Right lobe of liver (tissue), 6 donors: ENCODE results near the gene MRPS11. TPM values are rescaled to one million over a fixed set of nuclear protein-coding genes. Genes with fewer than 3 reads are reported as not detected.
"Not testable (repeated sequence)": the region's sequence is repeated elsewhere in the genome, so short reads cannot be mapped to it uniquely, and the experiment has no call there.

Source experiments
- ATAC-seq, 4 donors: fragments of 200-7000 bp; cut with Tn5 transposase; one replicate each; pipeline ENCODE4 v1.9.1; 2020; ENCODE audit warnings: mild to moderate bottlenecking in 4 of 4, moderate library complexity in 4 of 4
- DNase-seq, 3 donors: peaks; one replicate each; pipeline ENCODE4 v3.0.0-alpha.2; 2020
- H3K27ac ChIP-seq, 3 donors: fragments of 200-600 bp; one replicate each; pipeline ENCODE4 v1.8.0; 2022
- H3K27me3 ChIP-seq, 2 donors: fragments of 200-600 bp; one replicate each; pipeline ENCODE4 v1.8.0; 2022
- H3K36me3 ChIP-seq, 4 donors: fragments of 200-600 bp; sonication (generic) in 1 of 4; one replicate each; pipeline versions ENCODE4 v1.5.1 to v1.8.0; 2017 to 2022; ENCODE audit warnings: control low read depth in 1 of 4
- H3K4me1 ChIP-seq, 4 donors: fragments of 200-600 bp; sonication (generic) in 1 of 4; one replicate each; pipeline versions ENCODE4 v1.5.1 to v1.8.0; 2017 to 2022; ENCODE audit warnings: control low read depth in 1 of 4
- H3K4me3 ChIP-seq, 3 donors: fragments of 200-600 bp; one replicate each; pipeline ENCODE4 v1.8.0; 2022
- H3K9me3 ChIP-seq, 4 donors: fragments of 200-600 bp; sonication (generic) in 1 of 4; one replicate each; pipeline versions ENCODE4 v1.5.1 to v1.8.0; 2017 to 2022; ENCODE audit warnings: control low read depth in 1 of 4
- POLR2A ChIP-seq: fragments of 450-650 bp; IDR thresholded peaks from one replicate; pipeline ENCODE4 v1.6.1; 2017; ENCODE audit warnings: antibody characterized with exemption, mild to moderate bottlenecking
- WGBS: methylation state at CpG from one replicate; pipeline ENCODE4 v1.1.6; 2018; ENCODE audit warnings: low coverage, low lambda C conversion rate; ENCODE audit not compliant: insufficient coverage; ENCODE audit errors: missing lambda C conversion rate; 5-methylcytosine and 5-hydroxymethylcytosine counted together
- intact Hi-C, 2 donors: fragments of 100-400 bp; cut with DNase I; formaldehyde crosslinking; loops; one replicate each; pipeline versions ENCODE4 v1.11.2 to v1.14.1; 2022
- total RNA-seq, 6 experiments: library from RNA; depleted of rRNA in 2 of 6; stranded (reverse); fragments of >200 nt in 2 of 6; fragmentation: NEBNext Ultra II Directional in 3 of 6; extraction: Animal tissue kit (Norgen Biotek cat#: 25700) in 3 of 6; gene quantifications; one replicate each; pipeline versions ENCODE4 v1.1.0 to v1.2.4, GENCODE V29; 2016 to 2023
- TF ChIP-seq, protein P1 (sequence below), 4 donors: fragments of 200-600 bp in 3 of 4; fragments of 450-650 bp in 1 of 4; IDR thresholded peaks; one replicate each; pipeline versions ENCODE4 v1.5.1 to v1.8.0; 2016 to 2022; ENCODE audit warnings: antibody characterized with exemption in 4 of 4, mild to moderate bottlenecking in 2 of 4
- donor health status: DM: no; HTN: yes; CAD: no.
- donor health status: DM: no; HTN: no; CAD: no.
- donor health status: DM: no; HTN: no; CAD: no.
- donor health status: DM: no; HTN: yes; CAD: no.
- donor health status: DM: no; HTN: yes; CAD: no.

The MRPS11 gene
- total RNA-seq, 6 experiments from 2014 or later, result 25.4 to 38.0 (median 32.7) TPM

DNA sequence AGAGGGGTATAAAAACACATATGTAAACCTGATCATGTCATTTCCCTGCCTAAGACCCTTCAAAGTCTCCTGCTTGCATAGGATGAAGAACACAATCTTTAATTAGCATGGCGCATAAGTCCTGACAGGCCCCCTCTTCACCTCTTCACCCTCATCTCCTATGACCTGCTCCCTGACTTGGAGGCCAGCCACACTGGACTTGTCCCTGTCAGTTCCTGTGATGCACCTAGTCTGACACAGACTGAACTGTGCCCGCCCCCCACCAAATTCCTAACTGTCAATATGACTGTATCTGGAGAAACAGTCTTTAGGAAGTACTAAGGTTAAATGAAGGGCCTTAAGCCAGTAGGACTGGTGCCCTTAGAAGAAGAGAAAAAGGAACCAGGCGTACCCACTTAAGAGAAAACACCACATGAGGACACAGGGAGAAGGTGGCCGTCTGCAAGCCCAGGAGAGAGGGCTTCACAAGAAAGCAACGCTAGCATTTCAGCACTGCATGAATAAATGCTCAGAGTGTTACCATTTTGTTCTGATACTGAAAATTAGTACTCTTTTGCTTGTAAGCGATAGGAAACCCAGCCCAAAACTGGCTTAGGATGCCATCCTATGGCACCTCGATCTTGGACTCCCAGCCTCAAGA lies 34.3 kb upstream of the MRPS11 start:
- no peaks in the 10 kb centered on the region for H3K36me3 ChIP-seq
- no peaks in the 10 kb centered on the region for H3K27me3 ChIP-seq
- intact Hi-C loops, result no loop called here
- ATAC-seq, result no peak
- WGBS, result 66% methylated on average over 5 of the region's 7 CpGs
- no peak for DNase-seq
- H3K4me3 ChIP-seq, result no peak overlapping the region
- no peaks in the 10 kb centered on the region for H3K9me3 ChIP-seq
- H3K27ac ChIP-seq, result no peak overlapping the region
- no peaks in the 10 kb centered on the region for H3K4me1 ChIP-seq
- TF ChIP-seq POLR2A, result no peak
- TF ChIP-seq, protein P1, sequence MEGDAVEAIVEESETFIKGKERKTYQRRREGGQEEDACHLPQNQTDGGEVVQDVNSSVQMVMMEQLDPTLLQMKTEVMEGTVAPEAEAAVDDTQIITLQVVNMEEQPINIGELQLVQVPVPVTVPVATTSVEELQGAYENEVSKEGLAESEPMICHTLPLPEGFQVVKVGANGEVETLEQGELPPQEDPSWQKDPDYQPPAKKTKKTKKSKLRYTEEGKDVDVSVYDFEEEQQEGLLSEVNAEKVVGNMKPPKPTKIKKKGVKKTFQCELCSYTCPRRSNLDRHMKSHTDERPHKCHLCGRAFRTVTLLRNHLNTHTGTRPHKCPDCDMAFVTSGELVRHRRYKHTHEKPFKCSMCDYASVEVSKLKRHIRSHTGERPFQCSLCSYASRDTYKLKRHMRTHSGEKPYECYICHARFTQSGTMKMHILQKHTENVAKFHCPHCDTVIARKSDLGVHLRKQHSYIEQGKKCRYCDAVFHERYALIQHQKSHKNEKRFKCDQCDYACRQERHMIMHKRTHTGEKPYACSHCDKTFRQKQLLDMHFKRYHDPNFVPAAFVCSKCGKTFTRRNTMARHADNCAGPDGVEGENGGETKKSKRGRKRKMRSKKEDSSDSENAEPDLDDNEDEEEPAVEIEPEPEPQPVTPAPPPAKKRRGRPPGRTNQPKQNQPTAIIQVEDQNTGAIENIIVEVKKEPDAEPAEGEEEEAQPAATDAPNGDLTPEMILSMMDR (IDR thresholded peaks at IDR 0.05), result no peak

DNA sequence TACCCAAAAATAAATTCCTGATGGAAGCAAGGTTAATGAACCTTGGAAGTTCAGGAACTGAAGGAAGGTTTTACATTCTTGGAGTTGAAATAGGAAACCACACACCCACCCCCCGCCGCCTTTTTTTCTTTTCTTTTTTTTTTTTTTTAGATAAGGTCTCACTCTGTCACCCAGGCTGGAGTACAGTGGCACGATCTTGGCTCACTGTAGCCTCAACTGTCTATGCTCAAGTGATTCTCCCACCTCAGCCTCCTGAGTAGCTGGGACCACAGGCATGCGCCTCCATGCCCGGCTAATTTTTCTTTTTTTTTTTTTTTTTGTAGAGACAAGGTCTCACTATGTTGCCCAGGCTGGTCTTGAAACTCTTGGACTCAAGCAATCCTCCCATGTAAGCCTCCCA lies 33.4 kb upstream of the MRPS11 start:
- intact Hi-C loops, H3K9me3 ChIP-seq, H3K4me3 ChIP-seq, H3K27me3 ChIP-seq, H3K36me3 ChIP-seq, H3K27ac ChIP-seq, ATAC-seq, DNase-seq, H3K4me1 ChIP-seq: not testable (repeated sequence)
- 60% methylated on average over 5 of the region's 5 CpGs for WGBS

DNA sequence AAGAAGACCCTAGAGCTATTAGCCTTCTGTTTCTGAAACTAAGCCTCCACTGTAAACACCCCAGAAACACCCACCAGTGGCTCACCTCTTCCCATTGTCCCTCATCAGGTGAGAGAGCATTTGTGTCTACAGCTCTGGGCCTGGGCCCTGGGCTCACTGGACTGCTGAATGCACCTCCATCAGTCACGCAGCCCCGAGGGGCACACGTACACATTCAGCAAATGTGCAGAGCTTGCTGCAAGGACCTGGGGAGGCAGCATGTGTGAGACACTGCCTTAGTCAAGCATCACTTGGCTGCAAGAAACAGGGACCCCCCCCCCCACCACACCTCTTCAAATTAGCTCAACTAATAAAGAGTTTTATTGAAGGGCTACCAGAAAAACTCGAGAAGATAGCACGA lies 29.3 kb upstream of the MRPS11 start:
- intact Hi-C loops, result no loop called here
- no peak for DNase-seq
- 33% methylated on average over 2 of the region's 5 CpGs for WGBS

DNA sequence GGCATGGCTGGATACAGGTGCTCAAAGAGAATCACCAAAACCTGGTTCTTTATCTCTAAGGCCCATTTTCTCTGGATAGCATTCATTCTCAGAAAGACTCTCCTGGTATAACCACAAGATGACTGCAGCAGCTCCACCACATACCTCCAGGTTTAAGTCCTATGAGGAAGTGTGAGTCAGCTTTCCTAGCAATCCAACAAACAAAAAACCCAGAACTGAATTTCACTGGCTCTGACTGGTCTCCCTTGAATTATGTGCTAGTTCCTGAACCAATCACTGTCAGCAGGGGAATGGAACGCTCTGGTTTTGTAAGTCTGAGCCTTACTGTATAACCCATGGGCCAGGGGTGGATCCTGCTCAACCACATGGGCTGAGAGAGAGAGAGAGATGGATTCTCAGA lies 27.5 kb upstream of the MRPS11 start:
- H3K36me3 ChIP-seq, result no peaks in the 10 kb centered on the region
- no peak for DNase-seq
- H3K27me3 ChIP-seq, result no peaks in the 10 kb centered on the region
- no peaks in the 10 kb centered on the region for H3K9me3 ChIP-seq
- no peak for ATAC-seq
- H3K27ac ChIP-seq, result no peak overlapping the region
- TF ChIP-seq POLR2A, result no peak
- TF ChIP-seq, protein P1 (IDR thresholded peaks at IDR 0.05), result no peak
- H3K4me1 ChIP-seq, result no peaks in the 10 kb centered on the region
- H3K4me3 ChIP-seq, result no peak overlapping the region
- 60% methylated on average over 1 of the region's 1 CpG for WGBS
- intact Hi-C loops, result no loop called here

More for the DNA sequence above, 29.3 kb upstream of the MRPS11 start:
- TF ChIP-seq, protein P1 (IDR thresholded peaks at IDR 0.05), result no peak
- TF ChIP-seq POLR2A, result no peak
- no peaks in the 10 kb centered on the region for H3K36me3 ChIP-seq
- no peaks in the 10 kb centered on the region for H3K4me1 ChIP-seq
- no peak overlapping the region for H3K27ac ChIP-seq
- H3K9me3 ChIP-seq, result no peaks in the 10 kb centered on the region
- ATAC-seq, result no peak
- no peak overlapping the region for H3K4me3 ChIP-seq
- H3K27me3 ChIP-seq, result no peaks in the 10 kb centered on the region

DNA sequence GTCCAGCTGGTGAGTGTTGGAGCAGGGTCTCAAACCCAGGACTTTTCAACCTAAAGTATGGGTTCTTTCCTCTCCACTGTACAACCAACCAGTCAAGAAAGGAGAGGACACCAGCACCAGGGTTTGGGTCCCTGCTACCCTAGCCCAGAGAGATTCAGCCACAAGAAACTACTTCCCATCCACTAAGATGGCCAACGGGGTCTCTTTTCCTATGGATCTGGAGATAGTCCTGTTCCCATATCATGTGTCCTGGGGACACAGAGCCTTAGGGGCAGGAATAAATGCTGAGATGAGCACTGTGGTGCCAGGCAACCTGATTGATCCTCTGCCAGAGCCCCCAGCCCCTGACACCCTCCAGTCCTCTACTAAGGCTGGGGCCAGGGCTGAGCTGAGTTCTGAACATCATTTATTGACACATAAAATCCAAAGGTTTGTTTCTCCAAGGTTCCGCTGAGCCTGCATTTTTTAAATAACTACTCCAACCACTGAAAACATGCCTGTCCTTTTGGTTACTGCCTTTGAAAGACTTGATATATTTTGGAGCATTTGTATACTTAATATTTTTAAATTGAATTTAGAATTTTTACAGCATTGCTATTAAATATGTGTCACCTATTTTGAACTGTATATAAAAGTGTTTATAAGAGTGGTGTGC lies 26.3 kb upstream of the MRPS11 start:
- 63% methylated on average over 2 of the region's 2 CpGs for WGBS
- Histone ChIP-seq H3K4me3 (no peak overlapping the region), H3K4me1 (no peaks in the 10 kb centered on the region), H3K27me3 (no peaks in the 10 kb centered on the region), H3K27ac (no peak overlapping the region), H3K9me3 (no peaks in the 10 kb centered on the region), H3K36me3 (no peaks in the 10 kb centered on the region)
- ATAC-seq (no peak), DNase-seq (no peak)
- intact Hi-C loops, result no loop called here
- TF ChIP-seq, protein P1 (IDR thresholded peaks at IDR 0.05), result no peak
- TF ChIP-seq POLR2A, result no peak
